Measurements from ENCODE around the gene KNSTRN. TPM values are rescaled to one million over a fixed set of nuclear protein-coding genes. Genes with fewer than 3 reads are reported as not detected.

KNSTRN gene
- total RNA-seq, 4 donors from 2014 or later: 13.5 to 24.3 (median 18.9) TPM

GRCh38 chr15:40430271-40430805 is 47.8 kb downstream of the KNSTRN start:
- WGBS: 38% methylated on average over 10 of the region's 10 CpGs
- H3K9me3 ChIP-seq: no peaks in the 10 kb centered on the region
- H3K4me1 ChIP-seq: peaks cover 6% of the 10 kb centered on the region
- H3K27me3 ChIP-seq: peaks cover 2% of the 10 kb centered on the region
- TF ChIP-seq CTCF (IDR thresholded peaks at IDR 0.05): no peak
- TF ChIP-seq EP300 (IDR thresholded peaks at IDR 0.05): no peak
- no peak for TF ChIP-seq POLR2A (IDR thresholded peaks at IDR 0.05)
- TF ChIP-seq POLR2AphosphoS5 (IDR thresholded peaks at IDR 0.05): no peak
- no peak overlapping the region for H3K27ac ChIP-seq
- no peaks in the 10 kb centered on the region for H3K36me3 ChIP-seq
- no peak overlapping the region for H3K4me3 ChIP-seq
- DNase-seq (ENCODE audit: low spot score in 2 of 2): no peak

GRCh38 chr15:40435023-40435709 is 52.6 kb downstream of the KNSTRN start:
- no peak overlapping the region for H3K4me3 ChIP-seq
- WGBS: 74% methylated on average over 17 of the region's 20 CpGs
- no peak for DNase-seq (ENCODE audit: low spot score in 2 of 2)
- H3K9me3 ChIP-seq: no peaks in the 10 kb centered on the region
- TF ChIP-seq POLR2AphosphoS5 (IDR thresholded peaks at IDR 0.05): no peak
- TF ChIP-seq POLR2A (IDR thresholded peaks at IDR 0.05): no peak
- TF ChIP-seq CTCF (IDR thresholded peaks at IDR 0.05): no peak
- TF ChIP-seq EP300 (IDR thresholded peaks at IDR 0.05): no peak
- H3K27ac ChIP-seq: no peak overlapping the region
- peaks cover 26% of the 10 kb centered on the region for H3K27me3 ChIP-seq
- H3K4me1 ChIP-seq: peaks cover 43% of the 10 kb centered on the region
- no peaks in the 10 kb centered on the region for H3K36me3 ChIP-seq

GRCh38 chr15:40435710-40436089 is 53.2 kb downstream of the KNSTRN start:
- Histone ChIP-seq H3K4me3 (peak overlapping the region; percentile 49), H3K36me3 (no peaks in the 10 kb centered on the region), H3K9me3 (no peaks in the 10 kb centered on the region), H3K4me1 (peaks cover 46% of the 10 kb centered on the region), H3K27ac (no peak overlapping the region), H3K27me3 (peaks cover 26% of the 10 kb centered on the region)
- TF ChIP-seq POLR2AphosphoS5 (IDR thresholded peaks at IDR 0.05) (no peak), POLR2A (IDR thresholded peaks at IDR 0.05) (no peak), EP300 (IDR thresholded peaks at IDR 0.05) (no peak)
- 9% methylated on average over 11 of the region's 15 CpGs for WGBS
- no peak for DNase-seq (ENCODE audit: low spot score in 2 of 2)

GRCh38 chr15:40436116-40436891 is 53.8 kb downstream of the KNSTRN start:
- peak overlapping the region; percentile 49 for H3K4me3 ChIP-seq
- H3K27ac ChIP-seq: no peak overlapping the region
- H3K36me3 ChIP-seq: no peaks in the 10 kb centered on the region
- no peak for DNase-seq (ENCODE audit: low spot score in 2 of 2)
- peaks cover 46% of the 10 kb centered on the region for H3K4me1 ChIP-seq
- WGBS: under 1% methylated on average over 34 of the region's 39 CpGs
- no peaks in the 10 kb centered on the region for H3K9me3 ChIP-seq
- H3K27me3 ChIP-seq: peaks cover 26% of the 10 kb centered on the region
- TF ChIP-seq POLR2AphosphoS5 (IDR thresholded peaks at IDR 0.05): no peak
- TF ChIP-seq POLR2A (IDR thresholded peaks at IDR 0.05): no peak
- TF ChIP-seq EP300 (IDR thresholded peaks at IDR 0.05): no peak
- TF ChIP-seq CTCF (IDR thresholded peaks at IDR 0.05): no peak

GRCh38 chr15:40436892-40437751 is 54.6 kb downstream of the KNSTRN start:
- 9% methylated on average over 8 of the region's 17 CpGs for WGBS
- H3K4me3 ChIP-seq: peak overlapping the region; percentile 49
- TF ChIP-seq CTCF (IDR thresholded peaks at IDR 0.05) (no peak), POLR2A (IDR thresholded peaks at IDR 0.05) (no peak), EP300 (IDR thresholded peaks at IDR 0.05) (no peak), POLR2AphosphoS5 (IDR thresholded peaks at IDR 0.05) (no peak)
- DNase-seq (ENCODE audit: low spot score in 2 of 2): no peak
- H3K27ac ChIP-seq: no peak overlapping the region
- no peaks in the 10 kb centered on the region for H3K36me3 ChIP-seq
- no peaks in the 10 kb centered on the region for H3K9me3 ChIP-seq
- peaks cover 26% of the 10 kb centered on the region for H3K27me3 ChIP-seq
- H3K4me1 ChIP-seq: peaks cover 49% of the 10 kb centered on the region

Data from suprapubic skin (tissue), 4 donors.